ENCODE results near the gene SKAP1.

GRCh38 chr17:48394821-48395220 lies 35.2 kb downstream of the SKAP1 start:
- TF ChIP-seq CTCF (IDR thresholded peaks at IDR 0.05) (no peak), POLR2A (IDR thresholded peaks at IDR 0.05) (no peak)
